GM18520 (cell line): ENCODE results near the gene FGD5.

Experiments used
- ATAC-seq: cut with Tn5 transposase; IDR thresholded peaks from one replicate; pipeline ENCODE4 v1.9.1; 2021; ENCODE audit not compliant: unreplicated experiment

The FGD5 gene

GRCh38 chr3:14847613-14848541 is 29.1 kb downstream of the FGD5 start:
- no peak for ATAC-seq

GRCh38 chr3:14848906-14849305 is 30.1 kb downstream of the FGD5 start:
- no peak for ATAC-seq

- ATAC-seq, result no peak
Measured at GRCh38 chr3:14849638-14850230, 31.0 kb downstream of the FGD5 start.

GRCh38 chr3:14852058-14852594 is 33.4 kb downstream of the FGD5 start:
- ATAC-seq, result no peak

GRCh38 chr3:14852717-14853116 is 34.0 kb downstream of the FGD5 start:
- ATAC-seq, result no peak

- no peak for ATAC-seq
Measured at GRCh38 chr3:14853271-14853951, 34.6 kb downstream of the FGD5 start.

- ATAC-seq, result no peak
Measured at GRCh38 chr3:14857506-14857905, 38.7 kb downstream of the FGD5 start.

- no peak for ATAC-seq
Measured at GRCh38 chr3:14858105-14858504, 39.3 kb downstream of the FGD5 start.

GRCh38 chr3:14859880-14860279 is 41.1 kb downstream of the FGD5 start:
- no peak for ATAC-seq

- ATAC-seq, result no peak
Measured at GRCh38 chr3:14861031-14861430, 42.3 kb downstream of the FGD5 start.

GRCh38 chr3:14861446-14862302 is 42.9 kb downstream of the FGD5 start:
- ATAC-seq, result no peak

- ATAC-seq, result no peak
Measured at GRCh38 chr3:14862303-14862660, 43.5 kb downstream of the FGD5 start.

GRCh38 chr3:14862661-14863230 is 44.0 kb downstream of the FGD5 start:
- ATAC-seq, result no peak

- no peak for ATAC-seq
Measured at GRCh38 chr3:14863333-14864100, 44.8 kb downstream of the FGD5 start.

- ATAC-seq, result no peak
Measured at GRCh38 chr3:14864131-14864530, 45.4 kb downstream of the FGD5 start.

- no peak for ATAC-seq
Measured at GRCh38 chr3:14866627-14867026, 47.9 kb downstream of the FGD5 start.

GRCh38 chr3:14867936-14868570 is 49.3 kb downstream of the FGD5 start:
- ATAC-seq, result no peak

GRCh38 chr3:14869917-14870782 is 51.4 kb downstream of the FGD5 start:
- ATAC-seq, result no peak
